Muscle layer of colon (tissue), 2 donors: Measurements from ENCODE around the gene MACROD1.
"Not testable (repeated sequence)": the region's sequence is repeated elsewhere in the genome, so short reads cannot be mapped to it uniquely, and the experiment has no call there.

Experiments
- H3K27ac ChIP-seq: one replicate; pipeline ENCODE4 v1.7.0; 2013; ENCODE audit warnings: low read depth, mild to moderate bottlenecking, low read length, moderate library complexity
- H3K27me3 ChIP-seq, 2 donors: one replicate each; pipeline ENCODE4 v1.7.0; 2013; ENCODE audit warnings: low read length in 2 of 2, mild to moderate bottlenecking in 2 of 2; ENCODE audit not compliant: insufficient read depth in 2 of 2, control insufficient read depth in 1 of 2
- H3K36me3 ChIP-seq: one replicate; pipeline ENCODE4 v1.7.0; 2013; ENCODE audit warnings: mild to moderate bottlenecking, low read length; ENCODE audit not compliant: insufficient read depth
- H3K4me1 ChIP-seq: one replicate; pipeline ENCODE4 v1.7.0; 2013; ENCODE audit warnings: mild to moderate bottlenecking, low read length; ENCODE audit not compliant: insufficient read depth
- H3K4me3 ChIP-seq, 2 donors: one replicate each; pipeline ENCODE4 v1.7.0; 2013; ENCODE audit warnings: low read length in 2 of 2, low read depth in 1 of 2, mild to moderate bottlenecking in 1 of 2, moderate library complexity in 1 of 2
- H3K9ac ChIP-seq: one replicate; pipeline ENCODE4 v1.7.0; 2013; ENCODE audit warnings: low read length
- H3K9me3 ChIP-seq: one replicate; pipeline ENCODE4 v1.7.0; 2013; ENCODE audit warnings: mild to moderate bottlenecking, low read length
- donor health status: abdominal sarcoma.
- donor health status: Adenocarcinoma of cecum.

The MACROD1 gene

GRCh38 chr11:64162769-64163168, 3.1 kb downstream of the MACROD1 start:
- not testable (repeated sequence) for H3K9ac ChIP-seq, H3K9me3 ChIP-seq, H3K4me1 ChIP-seq, H3K27ac ChIP-seq, H3K4me3 ChIP-seq, H3K36me3 ChIP-seq, H3K27me3 ChIP-seq

- Histone ChIP-seq H3K4me3 (no peak overlapping the region), H3K27ac (no peak overlapping the region), H3K27me3 (no peaks in the 10 kb centered on the region), H3K4me1 (peaks cover 7% of the 10 kb centered on the region), H3K36me3 (no peaks in the 10 kb centered on the region), H3K9ac (no peak overlapping the region), H3K9me3 (no peaks in the 10 kb centered on the region)
Observed at GRCh38 chr11:64161037-64161436, 4.9 kb downstream of the MACROD1 start.

- Histone ChIP-seq H3K36me3 (no peaks in the 10 kb centered on the region), H3K27me3 (no peaks in the 10 kb centered on the region), H3K9me3 (no peaks in the 10 kb centered on the region), H3K4me1 (no peaks in the 10 kb centered on the region), H3K27ac (no peak overlapping the region), H3K9ac (no peak overlapping the region), H3K4me3 (no peak overlapping the region)
Observed at GRCh38 chr11:64157631-64158394, 8.1 kb downstream of the MACROD1 start.

GRCh38 chr11:64156235-64157011, 9.5 kb downstream of the MACROD1 start:
- Histone ChIP-seq H3K27ac (no peak overlapping the region), H3K4me3 (no peak overlapping the region), H3K27me3 (no peaks in the 10 kb centered on the region), H3K9ac (no peak overlapping the region), H3K9me3 (no peaks in the 10 kb centered on the region), H3K36me3 (no peaks in the 10 kb centered on the region), H3K4me1 (no peaks in the 10 kb centered on the region)

GRCh38 chr11:64153812-64154211, 12.1 kb downstream of the MACROD1 start:
- Histone ChIP-seq H3K9ac (no peak overlapping the region), H3K9me3 (no peaks in the 10 kb centered on the region), H3K36me3 (no peaks in the 10 kb centered on the region), H3K27ac (no peak overlapping the region), H3K4me3 (no peak overlapping the region), H3K4me1 (peaks cover 11% of the 10 kb centered on the region), H3K27me3 (no peaks in the 10 kb centered on the region)

GRCh38 chr11:64152841-64153691, 12.8 kb downstream of the MACROD1 start:
- Histone ChIP-seq H3K4me1 (peaks cover 19% of the 10 kb centered on the region), H3K9ac (no peak overlapping the region), H3K4me3 (no peak overlapping the region)

GRCh38 chr11:64151337-64151736, 14.6 kb downstream of the MACROD1 start:
- Histone ChIP-seq H3K27me3 (no peaks in the 10 kb centered on the region), H3K9me3 (no peaks in the 10 kb centered on the region), H3K4me1 (peaks cover 22% of the 10 kb centered on the region), H3K27ac (no peak overlapping the region), H3K4me3 (no peak overlapping the region), H3K9ac (no peak overlapping the region), H3K36me3 (no peaks in the 10 kb centered on the region)

More at GRCh38 chr11:64152841-64153691, 12.8 kb downstream of the MACROD1 start:
- H3K9me3 ChIP-seq: no peaks in the 10 kb centered on the region
- H3K36me3 ChIP-seq: no peaks in the 10 kb centered on the region
- H3K27me3 ChIP-seq: no peaks in the 10 kb centered on the region
- H3K27ac ChIP-seq: no peak overlapping the region

- Histone ChIP-seq H3K36me3 (no peaks in the 10 kb centered on the region), H3K4me1 (peaks cover 22% of the 10 kb centered on the region), H3K4me3 (no peak overlapping the region), H3K9ac (no peak overlapping the region), H3K27ac (no peak overlapping the region), H3K9me3 (no peaks in the 10 kb centered on the region), H3K27me3 (no peaks in the 10 kb centered on the region)
Observed at GRCh38 chr11:64150481-64151239, 15.3 kb downstream of the MACROD1 start.

GRCh38 chr11:64150051-64150450, 15.9 kb downstream of the MACROD1 start:
- peaks cover 22% of the 10 kb centered on the region for H3K4me1 ChIP-seq
- H3K4me3 ChIP-seq: no peak overlapping the region
- no peak overlapping the region for H3K27ac ChIP-seq
- H3K27me3 ChIP-seq: no peaks in the 10 kb centered on the region
- H3K9me3 ChIP-seq: no peaks in the 10 kb centered on the region
- H3K36me3 ChIP-seq: no peaks in the 10 kb centered on the region
- H3K9ac ChIP-seq: no peak overlapping the region

- Histone ChIP-seq H3K36me3 (no peaks in the 10 kb centered on the region), H3K27me3 (no peaks in the 10 kb centered on the region), H3K9ac (no peak overlapping the region), H3K4me3 (no peak overlapping the region), H3K4me1 (peaks cover 22% of the 10 kb centered on the region), H3K27ac (peak overlapping the region; percentile 59), H3K9me3 (no peaks in the 10 kb centered on the region)
Observed at GRCh38 chr11:64148917-64149617, 16.8 kb downstream of the MACROD1 start.
